HG03196 (cell line): Measurements from ENCODE around the gene HIVEP1.
"Not testable (repeated sequence)": the region's sequence is repeated elsewhere in the genome, so short reads cannot be mapped to it uniquely, and the experiment has no call there.

Source experiments
- ATAC-seq: cut with Tn5 transposase; IDR thresholded peaks from one replicate; pipeline ENCODE4 v1.9.1; 2021; ENCODE audit not compliant: unreplicated experiment

HIVEP1 gene

DNA sequence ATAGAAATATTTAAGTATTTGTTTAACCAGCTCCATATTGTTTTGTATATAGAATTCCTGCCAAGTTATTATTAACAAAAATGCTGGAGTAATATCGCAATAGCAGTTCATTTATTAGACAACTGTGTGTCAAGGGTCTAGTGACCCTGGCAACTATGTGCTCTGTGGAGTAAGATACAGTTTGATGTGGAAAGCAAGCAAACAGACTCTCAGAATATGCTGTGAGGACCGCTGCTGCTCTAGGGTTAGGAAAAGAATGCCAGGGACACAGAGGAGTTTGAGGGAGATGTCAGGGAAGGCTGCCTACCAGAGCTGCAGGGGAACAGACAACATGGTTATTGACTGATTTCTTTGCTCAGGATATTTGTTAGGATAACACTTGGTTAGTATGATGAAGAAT lies 71.2 kb downstream of the HIVEP1 start:
- ATAC-seq = no peak

DNA sequence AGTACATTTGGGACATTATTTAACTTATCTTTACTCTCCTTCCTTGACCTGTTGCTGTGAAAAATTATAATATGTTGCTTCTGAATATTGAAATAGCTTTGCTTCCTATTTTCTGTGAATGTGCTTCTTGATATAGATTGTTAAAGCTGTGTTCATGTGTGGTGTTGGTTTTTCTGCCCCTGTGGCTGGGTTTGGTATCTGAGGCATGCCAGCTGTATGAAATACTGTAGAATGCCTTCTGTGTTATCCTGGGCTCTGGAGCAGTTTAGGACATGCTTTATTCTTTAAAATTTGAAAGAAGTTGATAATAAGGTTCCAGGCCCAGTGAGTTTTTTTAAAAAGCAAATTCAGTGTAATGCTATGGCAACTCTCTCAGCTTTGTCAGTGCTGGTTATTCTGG lies 71.7 kb downstream of the HIVEP1 start:
- ATAC-seq = no peak

DNA sequence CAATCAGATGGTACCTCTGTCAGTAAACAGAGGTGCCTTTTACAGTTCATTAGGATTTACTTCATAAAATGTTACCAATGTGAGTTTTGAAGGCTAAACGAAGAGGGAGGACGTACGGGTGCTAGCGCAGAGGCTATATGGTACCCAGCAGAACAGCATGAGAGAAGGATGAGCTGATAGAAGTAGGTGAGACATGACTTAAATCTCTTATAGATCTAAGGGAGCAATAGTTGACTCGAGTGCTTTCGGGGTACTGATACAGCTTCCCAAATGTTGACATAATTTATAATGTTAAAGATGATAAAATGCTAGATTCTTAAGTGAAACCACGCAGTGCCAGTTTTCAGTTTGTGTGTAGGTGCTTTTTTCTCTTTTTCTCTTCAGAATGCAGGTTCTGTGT lies 72.6 kb downstream of the HIVEP1 start:
- no peak for ATAC-seq

DNA sequence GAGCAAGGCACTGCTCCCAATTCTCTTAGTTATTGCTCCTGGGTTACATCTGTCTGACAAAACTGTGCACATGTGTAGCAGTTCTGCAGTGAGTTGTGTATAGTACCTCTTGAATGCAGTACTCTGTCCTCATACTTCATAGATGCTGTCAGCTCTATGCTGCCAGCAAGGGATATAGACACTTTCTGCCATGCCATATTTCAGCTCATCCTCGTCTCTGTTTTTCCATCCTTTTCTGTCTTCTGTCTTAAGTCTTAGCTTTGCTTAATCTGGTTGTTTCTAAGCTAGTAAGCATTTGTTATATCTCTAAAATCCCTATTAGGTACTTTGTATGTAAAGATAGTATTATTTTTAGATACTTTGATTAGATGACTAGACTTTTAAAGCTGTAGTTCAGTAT lies 76.4 kb downstream of the HIVEP1 start:
- ATAC-seq = no peak

DNA sequence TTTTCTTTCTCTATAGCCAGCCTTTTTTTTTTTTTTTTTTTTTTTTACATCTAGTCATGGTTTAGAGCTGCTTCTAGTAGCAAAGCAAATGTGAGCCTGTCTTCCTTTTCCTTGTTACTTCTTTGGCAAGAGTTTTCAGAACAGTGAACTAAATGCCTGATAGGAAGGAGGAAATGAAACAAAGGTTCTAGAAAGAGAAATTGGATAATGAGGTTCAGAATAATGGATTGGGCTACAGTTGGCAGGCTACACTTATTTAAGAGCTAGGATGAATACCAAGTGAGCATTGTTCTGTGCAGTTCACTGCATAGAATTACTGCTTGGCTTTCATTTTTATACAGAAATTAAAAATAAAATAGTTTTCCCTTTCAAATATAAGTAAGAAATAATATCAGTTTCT lies 78.6 kb downstream of the HIVEP1 start:
- no peak for ATAC-seq

DNA sequence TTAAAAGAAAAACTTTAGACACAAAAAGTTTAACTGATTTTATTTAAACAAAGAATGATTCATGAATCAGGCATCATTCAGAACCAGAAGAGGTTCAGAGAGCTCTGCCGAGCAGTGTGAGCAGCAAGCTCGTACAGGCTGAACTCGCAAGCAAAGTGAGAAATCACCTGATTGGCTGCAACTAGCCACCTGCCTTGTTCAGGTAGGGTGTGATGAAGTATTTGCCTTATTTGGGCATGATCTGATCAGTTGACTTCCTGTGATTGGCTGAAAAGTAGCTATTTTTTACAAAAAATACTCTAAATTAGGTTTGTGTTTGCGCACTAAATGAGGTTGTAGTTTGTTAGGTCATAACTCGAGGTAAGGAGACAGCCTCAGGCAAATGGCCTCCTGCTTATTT lies 80.7 kb downstream of the HIVEP1 start:
- no peak for ATAC-seq

DNA sequence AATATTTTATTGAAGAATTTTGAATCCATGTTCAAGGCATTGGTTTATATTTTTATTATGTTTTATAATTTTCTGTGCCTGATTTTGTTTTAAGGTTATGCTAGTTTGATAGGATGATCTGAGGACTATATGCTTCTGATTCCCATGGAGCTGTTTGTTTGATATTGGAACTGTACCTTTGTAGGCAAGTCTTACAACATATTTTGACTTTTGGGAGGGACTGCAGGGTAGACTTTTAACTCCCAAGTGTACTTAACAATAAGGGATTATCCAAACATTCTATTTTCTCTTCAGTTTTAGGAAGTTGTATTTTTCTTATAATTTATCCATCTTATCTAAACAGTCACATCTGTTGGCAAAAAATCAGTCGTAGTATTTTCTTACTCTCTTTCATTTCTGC lies 82.6 kb downstream of the HIVEP1 start:
- ATAC-seq = no peak

DNA sequence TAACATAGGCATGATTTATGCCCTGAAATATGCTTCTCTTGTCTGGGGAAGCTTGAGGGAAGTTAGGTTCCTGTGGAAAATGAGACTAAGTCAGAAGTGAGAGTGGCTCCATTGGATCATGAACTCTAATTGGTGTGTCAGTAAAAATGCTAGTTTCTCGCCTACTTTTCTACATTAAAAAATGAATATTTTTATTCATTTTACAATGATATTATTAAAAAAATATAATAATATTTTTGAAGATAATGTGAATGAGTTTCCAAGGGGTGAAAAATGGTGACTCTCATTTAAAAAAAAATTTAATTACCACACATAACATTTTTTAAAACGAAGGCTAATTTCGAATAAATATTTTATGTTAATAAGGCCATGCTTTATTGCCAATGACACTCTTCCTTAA lies 84.2 kb downstream of the HIVEP1 start:
- ATAC-seq = no peak

DNA sequence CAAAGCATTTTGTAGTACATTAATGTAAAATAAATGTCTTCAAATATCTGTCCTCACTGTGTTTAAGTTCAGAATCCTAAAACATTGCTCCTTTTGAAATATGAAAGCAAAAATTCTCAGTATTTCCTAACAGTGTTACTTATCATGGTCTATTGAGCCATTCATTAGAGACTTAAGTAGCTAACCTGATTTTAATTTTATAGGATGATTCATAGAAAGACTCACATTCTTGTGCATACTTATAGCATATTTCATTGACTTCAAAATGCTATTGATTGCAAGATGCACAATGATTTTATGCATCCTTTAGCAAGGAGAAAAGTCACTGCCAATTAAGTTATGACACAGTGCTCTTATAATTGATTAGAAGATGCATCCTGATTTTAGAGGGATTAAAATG lies 85.7 kb downstream of the HIVEP1 start:
- no peak for ATAC-seq

DNA sequence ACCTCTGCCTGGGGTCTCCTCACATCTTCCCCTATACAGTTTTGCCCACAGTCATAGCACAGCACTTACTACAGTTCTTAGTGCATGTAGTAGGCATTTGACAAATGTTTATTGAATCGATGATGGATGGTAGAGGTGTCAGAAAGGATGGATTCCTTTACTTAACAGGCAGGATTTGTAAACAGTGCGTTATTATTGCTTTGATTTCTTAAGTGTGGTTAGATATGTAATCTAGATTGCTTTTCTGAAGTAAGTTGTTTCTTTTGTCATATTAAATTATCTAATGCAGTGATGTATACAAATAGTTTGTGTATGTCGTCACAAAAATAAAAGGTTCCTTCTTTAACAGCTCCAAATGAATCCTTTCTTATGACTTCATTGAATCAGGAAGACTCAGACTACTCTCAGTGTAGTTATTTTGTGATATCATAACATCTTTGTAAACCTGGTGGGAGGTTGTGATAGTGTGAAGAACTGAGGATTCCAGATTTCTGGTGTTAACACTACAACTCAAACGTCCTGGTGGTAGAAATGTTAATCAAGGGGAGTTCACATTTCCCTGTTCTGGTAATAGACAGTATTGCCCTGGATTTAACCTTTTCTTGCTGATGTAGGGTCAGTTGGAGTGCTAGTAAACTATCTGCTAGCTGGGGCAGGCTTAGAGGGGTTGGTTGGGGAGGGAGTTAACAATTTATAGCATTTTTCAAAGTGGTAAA lies 87.7 kb downstream of the HIVEP1 start:
- no peak for ATAC-seq

DNA sequence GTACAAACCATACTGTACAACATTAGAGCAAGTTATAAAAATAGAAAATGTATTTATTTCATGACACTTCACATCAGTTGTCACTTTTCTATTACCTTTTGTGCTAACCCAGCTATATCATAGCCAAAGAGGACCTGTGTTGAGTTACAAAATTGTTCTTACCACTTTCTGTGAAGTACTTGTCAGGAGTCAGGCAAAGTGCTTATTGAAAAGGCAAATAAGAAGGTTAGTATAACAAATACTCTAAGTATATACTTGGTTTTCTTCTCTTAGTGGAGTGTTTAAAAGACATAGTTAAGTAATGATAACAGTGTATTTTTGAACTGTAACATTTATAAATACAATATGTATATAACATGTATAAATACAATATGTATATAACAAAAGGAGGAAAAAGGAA lies 88.9 kb downstream of the HIVEP1 start:
- ATAC-seq = no peak

DNA sequence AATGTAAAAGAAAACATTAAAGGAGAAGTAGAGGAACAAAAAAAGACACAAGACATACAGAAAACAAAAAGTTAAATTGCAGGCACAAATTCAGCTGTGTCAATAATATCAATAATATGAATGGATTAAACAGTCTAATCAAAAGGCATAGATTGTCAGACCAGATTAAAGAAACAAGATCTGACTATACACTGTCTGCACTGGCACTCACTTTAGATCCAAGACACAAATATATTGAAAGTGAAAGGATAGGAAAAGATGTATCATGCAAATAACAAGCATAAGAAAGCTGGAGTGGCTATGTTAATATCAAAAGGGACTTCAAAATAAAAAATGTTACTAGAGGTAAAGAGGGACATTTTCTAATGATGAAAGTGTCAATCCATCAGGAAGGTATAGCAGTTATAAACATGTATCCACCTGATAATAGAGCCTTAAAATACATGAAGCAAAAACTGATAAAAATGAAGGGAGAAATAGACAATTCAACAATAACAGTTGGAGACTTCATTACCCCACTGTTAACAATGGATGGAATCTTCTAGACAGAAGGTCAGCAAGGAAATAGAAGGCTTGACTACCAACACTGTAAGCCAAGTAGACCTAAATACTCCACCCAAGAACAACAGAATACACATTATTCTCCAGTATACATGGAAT lies 89.7 kb downstream of the HIVEP1 start:
- ATAC-seq = no peak

DNA sequence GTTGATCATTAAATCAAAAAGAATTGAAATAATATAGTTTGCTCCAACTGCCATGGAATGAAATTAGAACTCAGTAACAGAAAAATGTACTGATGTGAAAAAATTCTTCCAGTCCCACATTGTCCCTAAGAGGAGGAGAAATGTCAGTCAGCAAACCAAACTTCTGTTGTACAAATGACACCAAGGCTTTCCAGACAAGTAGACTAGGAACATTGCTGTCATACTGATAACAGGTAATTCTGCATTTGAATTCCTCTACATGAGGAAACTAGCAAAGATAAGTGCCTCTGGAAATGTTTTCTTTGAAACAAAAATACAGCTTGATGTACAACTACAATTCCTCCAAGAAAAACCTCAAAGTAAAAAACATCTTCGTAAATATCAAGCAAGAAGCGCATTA lies 90.2 kb downstream of the HIVEP1 start:
- ATAC-seq = no peak

DNA sequence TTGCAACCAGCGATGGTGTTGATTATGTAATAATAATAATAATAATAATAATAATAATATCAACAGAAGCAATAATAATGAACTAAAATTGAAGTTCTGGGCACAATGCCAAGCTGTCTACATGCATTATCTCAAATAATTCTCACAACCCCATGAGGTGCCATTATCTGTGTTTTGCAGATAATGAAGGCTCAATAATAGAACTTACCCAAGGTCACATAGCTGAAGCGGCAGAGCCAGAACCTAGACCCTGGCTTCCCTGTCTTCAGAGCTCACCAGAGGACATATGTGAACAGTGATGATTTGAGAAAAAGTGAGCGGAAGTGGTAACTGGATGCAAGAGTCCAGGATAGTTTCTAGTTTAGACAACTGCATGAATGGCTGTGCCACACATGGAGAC lies 91.0 kb downstream of the HIVEP1 start:
- no peak for ATAC-seq

DNA sequence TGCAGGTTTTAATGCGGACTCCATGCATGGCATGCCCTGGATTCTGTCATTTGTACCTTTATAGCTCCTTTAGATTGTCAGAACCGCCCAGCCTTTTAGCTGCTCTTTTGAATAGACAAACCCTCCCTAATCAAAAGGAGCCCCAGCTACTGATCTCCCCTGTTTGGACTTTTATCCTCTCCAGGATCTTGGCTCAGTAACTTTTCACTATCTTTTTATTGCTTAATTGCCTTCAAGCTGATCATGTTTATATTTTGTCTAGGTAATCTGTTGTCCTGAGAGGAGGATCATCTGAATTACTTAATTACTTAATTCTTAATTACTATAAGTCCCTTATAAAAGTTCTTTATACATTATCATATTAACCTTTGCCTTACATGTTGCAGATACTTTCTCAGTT lies 93.2 kb downstream of the HIVEP1 start:
- no peak for ATAC-seq

DNA sequence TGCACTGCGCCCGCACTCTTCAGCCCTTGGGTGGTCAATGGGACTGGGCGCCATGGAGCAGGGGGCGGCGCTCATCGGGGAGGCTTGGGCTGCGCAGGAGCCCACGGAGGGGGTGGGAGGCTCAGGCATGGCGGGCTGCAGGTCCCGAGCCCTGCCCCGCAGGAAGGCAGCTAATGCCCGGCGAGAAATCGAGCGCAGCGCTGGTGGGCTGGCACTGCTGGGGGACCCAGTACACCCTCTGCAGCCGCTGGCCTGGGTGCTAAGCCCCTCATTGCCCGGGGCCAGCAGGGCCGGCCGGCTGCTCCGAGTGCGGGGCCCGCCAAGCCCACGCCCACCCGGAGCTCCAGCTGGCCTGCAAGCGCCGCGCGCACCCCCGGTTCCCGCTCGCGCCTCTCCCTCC lies 96.3 kb downstream of the HIVEP1 start:
- not testable (repeated sequence) for ATAC-seq

DNA sequence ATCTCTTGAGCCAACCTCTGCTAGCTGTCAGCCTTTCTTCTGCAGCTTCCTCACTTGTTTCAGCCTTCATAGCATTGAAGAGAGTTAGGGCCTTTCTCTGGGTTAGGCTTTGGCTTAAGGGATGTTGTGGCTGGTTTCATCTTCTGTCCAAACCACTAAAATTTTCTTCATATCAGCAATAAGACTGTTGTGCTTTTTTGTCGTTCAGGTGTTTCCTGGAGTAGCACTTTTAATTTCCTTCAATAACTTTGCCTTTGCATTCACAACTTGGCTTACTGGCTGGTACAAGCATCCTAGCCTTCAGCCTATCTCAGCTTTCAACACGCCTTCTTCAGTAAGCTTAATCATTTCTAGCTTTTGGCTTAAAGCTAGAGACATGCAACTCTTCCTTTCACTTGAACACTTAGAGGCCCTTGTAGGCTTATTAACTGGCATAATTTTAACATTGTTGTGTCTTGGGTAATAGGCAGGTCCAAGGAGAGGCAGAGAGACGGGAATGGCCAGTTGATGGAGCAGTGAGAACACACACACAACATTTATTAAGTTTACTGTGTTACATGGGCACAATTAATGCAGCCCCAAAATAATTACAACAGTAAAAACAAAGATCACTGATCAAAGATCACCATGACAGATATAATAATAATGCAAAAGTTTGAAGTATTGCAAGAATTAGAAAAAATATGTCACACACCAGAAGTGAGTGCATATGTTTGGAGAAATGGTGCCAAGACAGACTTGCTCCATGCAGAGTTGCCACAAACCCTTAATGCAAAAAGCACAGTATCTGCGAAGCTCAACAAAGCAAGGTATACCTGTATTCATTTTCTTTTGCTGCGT lies 98.6 kb downstream of the HIVEP1 start:
- no peak for ATAC-seq

DNA sequence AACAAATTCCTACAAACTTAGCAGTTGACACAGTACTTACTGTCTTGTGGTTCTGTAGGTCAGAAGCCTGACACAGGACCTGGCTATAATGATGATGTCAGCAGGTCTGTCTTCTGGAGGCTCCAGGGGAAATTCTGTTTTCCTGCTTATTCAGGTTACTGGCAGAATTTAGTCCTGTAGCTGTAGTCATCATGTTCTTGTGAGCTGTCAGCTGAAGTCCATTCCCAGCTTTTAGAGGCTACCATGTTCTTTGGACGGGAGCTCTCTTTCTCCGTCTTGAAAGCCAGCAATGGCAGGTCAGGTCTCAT lies 99.2 kb downstream of the HIVEP1 start:
- ATAC-seq = no peak

DNA sequence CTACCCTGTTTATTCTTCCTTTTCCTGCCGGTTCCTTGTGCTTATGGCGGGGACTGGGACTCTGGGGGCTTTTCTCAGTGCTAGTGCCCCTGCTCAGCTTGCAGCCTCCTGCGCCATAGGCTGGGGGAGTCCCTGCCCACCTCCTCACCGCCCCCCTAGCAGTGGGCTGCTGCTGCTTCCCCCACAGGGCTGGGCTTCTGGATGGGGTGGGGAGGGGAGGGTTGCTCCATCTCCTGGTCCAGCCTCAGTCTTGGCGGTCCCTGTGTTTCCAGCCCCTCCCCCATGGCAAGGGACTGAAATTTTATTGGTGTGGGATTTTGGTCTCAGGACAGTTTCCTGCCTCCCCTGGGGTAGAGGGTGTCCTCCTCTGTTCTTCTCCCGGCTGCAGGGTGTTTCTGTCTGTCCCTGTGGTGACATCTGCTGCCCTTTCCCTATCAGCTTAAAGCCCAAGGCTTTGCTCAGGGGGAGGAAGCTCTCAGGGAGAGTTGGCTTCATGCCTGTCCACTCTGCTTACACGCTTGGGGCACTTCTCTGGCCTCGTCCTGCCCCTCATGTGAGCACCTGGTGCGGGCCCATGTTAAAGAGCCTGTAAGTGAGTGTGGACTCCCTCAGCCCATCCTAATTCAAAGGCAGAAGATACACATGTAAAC lies 100.6 kb downstream of the HIVEP1 start:
- ATAC-seq = no peak

DNA sequence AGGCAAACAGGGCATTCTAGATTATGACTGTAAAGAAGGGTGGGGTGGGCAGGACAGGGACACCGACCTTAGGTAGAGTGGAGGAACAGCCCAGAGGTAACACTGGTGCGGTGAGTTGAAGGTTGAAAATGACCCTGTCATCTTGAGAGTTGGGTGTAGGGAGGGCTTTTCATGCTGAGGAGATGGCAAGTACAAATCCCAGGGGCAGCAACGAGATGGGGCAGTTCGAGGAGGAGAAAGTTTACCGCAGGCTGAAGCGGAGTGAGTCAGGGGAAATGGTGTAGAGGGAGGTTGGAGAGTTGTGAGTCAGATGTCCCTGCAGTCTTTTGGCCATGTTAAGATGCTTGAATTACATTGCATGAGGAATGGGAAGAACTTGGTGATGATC lies 101.1 kb downstream of the HIVEP1 start:
- ATAC-seq = no peak

DNA sequence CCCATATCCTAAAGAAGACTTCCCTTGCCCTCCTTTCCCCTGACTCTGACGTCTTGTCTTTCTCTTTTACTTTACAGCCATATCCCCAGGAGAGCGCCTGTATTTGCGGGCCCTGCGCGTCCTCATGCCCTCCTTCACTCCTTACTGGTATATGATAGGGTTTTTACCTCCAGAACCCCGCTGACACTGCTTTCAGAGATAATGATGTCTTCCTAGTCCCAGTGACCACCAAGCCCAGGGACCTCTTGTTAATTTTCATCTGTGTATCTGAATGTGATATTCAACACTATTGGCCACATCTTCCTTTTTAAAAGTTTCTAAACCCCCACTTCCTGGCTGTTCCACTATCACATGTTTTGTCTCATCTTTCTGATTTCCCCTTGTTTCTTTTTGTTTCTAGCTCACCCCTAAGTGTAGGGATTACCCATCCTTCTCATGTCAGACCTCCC lies 102.0 kb downstream of the HIVEP1 start:
- ATAC-seq = no peak

DNA sequence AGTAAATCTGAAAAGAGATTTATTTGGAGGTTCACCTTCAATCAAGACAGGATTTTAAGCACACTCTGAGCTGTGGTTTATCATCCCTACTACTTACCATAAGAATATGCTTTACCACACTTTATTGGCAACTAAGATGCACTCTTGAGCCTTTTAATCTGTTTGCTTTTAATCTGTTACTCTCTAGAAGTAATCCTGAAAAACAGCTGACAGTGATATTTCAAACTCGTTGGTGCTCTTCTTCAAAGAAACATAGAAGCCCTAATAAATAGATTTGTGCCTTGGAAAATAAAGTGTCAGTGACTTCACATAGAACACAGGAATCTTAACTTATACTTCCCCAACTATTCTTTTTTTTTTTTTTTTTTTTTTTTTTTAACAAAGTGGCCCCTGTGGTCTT lies 102.9 kb downstream of the HIVEP1 start:
- no peak for ATAC-seq
